HG02798 (cell line): ENCODE results near the gene ODAD3.
"Not testable (repeated sequence)": the region's sequence is repeated elsewhere in the genome, so short reads cannot be mapped to it uniquely, and the experiment has no call there.

Experiments used
- ATAC-seq: cut with Tn5 transposase; IDR thresholded peaks from one replicate; pipeline ENCODE4 v1.9.1; 2021; ENCODE audit warnings: mild to moderate bottlenecking; ENCODE audit not compliant: unreplicated experiment, poor library complexity

The ODAD3 gene

GRCh38 chr19:11445141-11445540 is 10.2 kb upstream of the ODAD3 start:
- no peak for ATAC-seq

- no peak for ATAC-seq
Observed at GRCh38 chr19:11444059-11444458, 9.1 kb upstream of the ODAD3 start.

GRCh38 chr19:11437955-11438354 is 3.0 kb upstream of the ODAD3 start:
- ATAC-seq, result no peak

GRCh38 chr19:11435833-11436313 is 952 bp upstream of the ODAD3 start:
- ATAC-seq, result no peak

GRCh38 chr19:11434703-11435056 is 241 bp downstream of the ODAD3 start:
- peak; percentile 8 for ATAC-seq

- not testable (repeated sequence) for ATAC-seq
Observed at GRCh38 chr19:11433526-11433925, 1.4 kb downstream of the ODAD3 start.

GRCh38 chr19:11426656-11427055 is 8.3 kb downstream of the ODAD3 start:
- no peak for ATAC-seq

- ATAC-seq, result no peak
Observed at GRCh38 chr19:11425719-11426457, 9.0 kb downstream of the ODAD3 start.

GRCh38 chr19:11423791-11424181 is 11.1 kb downstream of the ODAD3 start:
- no peak for ATAC-seq

- ATAC-seq, result no peak
Observed at GRCh38 chr19:11423164-11423790, 11.6 kb downstream of the ODAD3 start.

- ATAC-seq, result peak; percentile 61
Observed at GRCh38 chr19:11422163-11423065, 12.5 kb downstream of the ODAD3 start.

- peak; percentile 33 for ATAC-seq
Observed at GRCh38 chr19:11421371-11422098, 13.4 kb downstream of the ODAD3 start.

GRCh38 chr19:11420429-11421370 is 14.2 kb downstream of the ODAD3 start:
- ATAC-seq, result no peak

- ATAC-seq, result no peak
Observed at GRCh38 chr19:11418549-11419506, 16.1 kb downstream of the ODAD3 start, which contains the start of gene RGL3. Gene RGL3 (minus strand): TSS chr19:11419314. CDS start chr19:11419278, 36 bp downstream.

- no peak for ATAC-seq
Observed at GRCh38 chr19:11418094-11418548, 16.8 kb downstream of the ODAD3 start.

- no peak for ATAC-seq
Observed at GRCh38 chr19:11416346-11417052, 18.4 kb downstream of the ODAD3 start.

- ATAC-seq, result no peak
Observed at GRCh38 chr19:11414544-11414943, 20.4 kb downstream of the ODAD3 start.
